MM.1S (cell line): ENCODE results near the gene GJD4.

Source experiments
- DNase-seq: peaks from one replicate; pipeline ENCODE4 v3.0.0-alpha.2; 2015
- H2AFZ ChIP-seq: fragments of 300-600 bp; sonication (generic); 2 replicates; pipeline ENCODE4 v1.6.0; 2016; ENCODE audit warnings: antibody characterized with exemption, low read length
- H3F3A ChIP-seq: fragments of 300-600 bp; sonication (generic); 2 replicates; pipeline ENCODE4 v1.6.1; 2016; ENCODE audit warnings: mild to moderate bottlenecking, antibody characterized with exemption, low read length, moderate library complexity, mixed read lengths; ENCODE audit not compliant: insufficient read depth
- H3K27ac ChIP-seq: fragments of 300-600 bp; sonication (generic); 2 replicates; pipeline ENCODE4 v1.5.1; 2016; ENCODE audit warnings: mild to moderate bottlenecking, low read length
- H3K27me3 ChIP-seq: fragments of 300-600 bp; sonication (generic); replicated peaks from 2 replicates; pipeline ENCODE4 v1.6.0; 2016; ENCODE audit warnings: low read length; ENCODE audit not compliant: insufficient read depth
- H3K36me3 ChIP-seq: fragments of 300-600 bp; sonication (generic); replicated peaks from 2 replicates; pipeline ENCODE4 v1.6.1; 2016; ENCODE audit warnings: mild to moderate bottlenecking, low read length, mixed read lengths; ENCODE audit not compliant: insufficient read depth
- H3K4me1 ChIP-seq: fragments of 300-600 bp; sonication (generic); 2 replicates; pipeline ENCODE4 v1.6.1; 2016; ENCODE audit warnings: low read length, mixed read lengths
- H3K4me2 ChIP-seq: fragments of 300-600 bp; sonication (generic); 2 replicates; pipeline ENCODE4 v1.6.0; 2016; ENCODE audit warnings: low read depth, low read length
- H3K4me3 ChIP-seq: fragments of 300-600 bp; sonication (generic); 2 replicates; pipeline ENCODE4 v1.5.1; 2016; ENCODE audit warnings: low read length, mixed read lengths
- H3K79me2 ChIP-seq: fragments of 300-600 bp; sonication (generic); 2 replicates; pipeline ENCODE4 v1.6.1; 2016; ENCODE audit warnings: mixed run types, low read length, mixed read lengths
- H3K9ac ChIP-seq: fragments of 300-600 bp; sonication (generic); 2 replicates; pipeline ENCODE4 v1.6.1; 2016; ENCODE audit warnings: low read length, mixed read lengths
- H3K9me2 ChIP-seq: fragments of 300-600 bp; sonication (generic); replicated peaks from 2 replicates; pipeline ENCODE4 v1.6.1; 2016; ENCODE audit warnings: mild to moderate bottlenecking, low read length, mixed read lengths; ENCODE audit not compliant: insufficient read depth
- H3K9me3 ChIP-seq: fragments of 300-600 bp; sonication (generic); replicated peaks from 2 replicates; pipeline ENCODE4 v1.6.1; 2016; ENCODE audit warnings: mild to moderate bottlenecking, low read length, mixed read lengths; ENCODE audit not compliant: insufficient read depth
- H4K20me1 ChIP-seq: fragments of 300-600 bp; sonication (generic); 2 replicates; pipeline ENCODE4 v1.6.1; 2016; ENCODE audit warnings: mild to moderate bottlenecking, low read length, moderate library complexity, mixed read lengths; ENCODE audit not compliant: insufficient read depth
- CTCF ChIP-seq: fragments of 300-600 bp; sonication (generic); IDR thresholded peaks from 2 replicates; pipeline ENCODE4 v1.5.1; 2016; ENCODE audit warnings: antibody characterized with exemption, low read length, mixed read lengths
- EZH2 ChIP-seq: fragments of 300-600 bp; sonication (generic); optimal IDR thresholded peaks from 2 replicates; pipeline ENCODE3; 2017; ENCODE audit warnings: low read depth, mild to moderate bottlenecking, antibody characterized with exemption, low read length, mixed read lengths
- EZH2phosphoT487 ChIP-seq: fragments of 300-600 bp; sonication (generic); IDR thresholded peaks from 2 replicates; pipeline ENCODE4 v1.6.1; 2018; ENCODE audit warnings: antibody characterized with exemption, low read length

Gene GJD4

GRCh38 chr10:35639728-35640401 lies 34.7 kb downstream of the GJD4 start:
- Histone ChIP-seq H3K4me2 (no peak overlapping the region), H3K9me3 (no peaks in the 10 kb centered on the region), H3K9me2 (no peaks in the 10 kb centered on the region), H3K36me3 (no peaks in the 10 kb centered on the region), H3K27me3 (no peaks in the 10 kb centered on the region), H2AFZ (no peak overlapping the region), H3K27ac (no peak overlapping the region), H3F3A (peaks cover 18% of the 10 kb centered on the region), H3K79me2 (no peaks in the 10 kb centered on the region), H3K4me3 (no peak overlapping the region), H3K4me1 (0 out of 2 replicates have a peak, but pooled peaks cover 4% of the 10 kb centered on the region), H4K20me1 (no peaks in the 10 kb centered on the region), H3K9ac (no peak overlapping the region)
- no peak for TF ChIP-seq EZH2
- no peak for TF ChIP-seq EZH2phosphoT487
- TF ChIP-seq CTCF: no peak
- DNase-seq: no peak

- Histone ChIP-seq H3K36me3 (no peaks in the 10 kb centered on the region), H3K79me2 (no peaks in the 10 kb centered on the region), H4K20me1 (no peaks in the 10 kb centered on the region), H3K9ac (no peak overlapping the region), H3K27me3 (no peaks in the 10 kb centered on the region), H3K4me2 (peak overlapping the region; percentile 72; the same call in 1 of the 2 replicates), H2AFZ (no peak overlapping the region), H3K9me3 (no peaks in the 10 kb centered on the region), H3K4me1 (0 out of 2 replicates have a peak, but pooled peaks cover 4% of the 10 kb centered on the region), H3K9me2 (no peaks in the 10 kb centered on the region), H3K4me3 (peak overlapping the region; percentile 48; the same call in 1 of the 2 replicates), H3K27ac (no peak overlapping the region), H3F3A (peaks cover 18% of the 10 kb centered on the region)
- peak; percentile 69 for DNase-seq
- TF ChIP-seq EZH2phosphoT487 (no peak), EZH2 (no peak), CTCF (peak; percentile 35)
These were observed 35.3 kb downstream of the GJD4 start for GRCh38 chr10:35640474-35640873.

- Histone ChIP-seq H3F3A (peaks cover 18% of the 10 kb centered on the region), H3K27ac (peak overlapping the region; percentile 34; the same call in 1 of the 2 replicates), H4K20me1 (no peaks in the 10 kb centered on the region), H3K9ac (peak overlapping the region; percentile 54; the same call in 1 of the 2 replicates), H3K79me2 (no peaks in the 10 kb centered on the region), H2AFZ (peak overlapping the region; percentile 97), H3K4me2 (peak overlapping the region; percentile 100), H3K4me3 (peak overlapping the region; percentile 81), H3K9me2 (no peaks in the 10 kb centered on the region), H3K4me1 (0 out of 2 replicates have a peak, but pooled peaks cover 4% of the 10 kb centered on the region), H3K9me3 (no peaks in the 10 kb centered on the region), H3K36me3 (no peaks in the 10 kb centered on the region), H3K27me3 (no peaks in the 10 kb centered on the region)
- DNase-seq: peak; percentile 88
- TF ChIP-seq EZH2phosphoT487 (no peak), EZH2 (no peak), CTCF (no peak)
These were observed 36.0 kb downstream of the GJD4 start for GRCh38 chr10:35640951-35641675.
